CD4-positive, alpha-beta T cell treated with Interleukin-17A for 4 hours (primary cell): ENCODE measurements around the gene RPTOR.

ENCODE experiments used
- DNase-seq: peaks from one replicate; pipeline ENCODE4 v3.0.0-alpha.2; 2020; ENCODE audit warnings: mixed read lengths

The RPTOR gene

DNA sequence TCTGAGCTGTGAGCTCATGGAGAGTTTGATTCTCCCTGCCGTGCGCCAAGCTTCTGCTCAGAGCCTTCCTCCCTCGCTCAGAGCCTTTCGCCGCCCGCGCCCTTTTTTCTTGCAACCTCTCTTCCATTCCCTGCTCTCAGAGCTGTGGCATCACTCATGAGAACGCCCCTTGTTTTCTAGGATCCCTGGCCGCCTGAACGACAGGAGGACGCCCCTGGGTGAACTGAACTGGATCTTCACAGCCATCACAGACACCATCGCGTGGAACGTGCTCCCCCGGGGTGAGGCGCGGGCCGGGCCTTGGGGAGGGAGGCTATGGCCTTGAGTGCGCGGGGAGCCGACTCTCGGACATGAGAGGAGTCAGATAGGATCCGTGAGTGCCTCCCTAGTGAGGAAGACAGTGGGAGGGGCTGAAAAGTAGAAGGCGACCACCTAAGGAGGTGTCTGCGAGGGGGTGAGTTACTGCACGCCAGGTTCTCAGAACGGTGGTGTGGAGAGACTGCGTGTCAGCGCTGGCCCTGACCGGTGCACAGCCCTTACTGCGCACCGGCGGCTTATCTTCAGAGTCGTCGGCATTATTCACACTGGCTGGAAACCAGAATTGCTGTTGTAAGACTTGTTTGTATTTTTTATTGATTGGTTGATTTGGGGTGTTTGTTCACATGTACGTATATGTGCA is 277.5 kb downstream of the RPTOR start:
- no peak for DNase-seq

DNA sequence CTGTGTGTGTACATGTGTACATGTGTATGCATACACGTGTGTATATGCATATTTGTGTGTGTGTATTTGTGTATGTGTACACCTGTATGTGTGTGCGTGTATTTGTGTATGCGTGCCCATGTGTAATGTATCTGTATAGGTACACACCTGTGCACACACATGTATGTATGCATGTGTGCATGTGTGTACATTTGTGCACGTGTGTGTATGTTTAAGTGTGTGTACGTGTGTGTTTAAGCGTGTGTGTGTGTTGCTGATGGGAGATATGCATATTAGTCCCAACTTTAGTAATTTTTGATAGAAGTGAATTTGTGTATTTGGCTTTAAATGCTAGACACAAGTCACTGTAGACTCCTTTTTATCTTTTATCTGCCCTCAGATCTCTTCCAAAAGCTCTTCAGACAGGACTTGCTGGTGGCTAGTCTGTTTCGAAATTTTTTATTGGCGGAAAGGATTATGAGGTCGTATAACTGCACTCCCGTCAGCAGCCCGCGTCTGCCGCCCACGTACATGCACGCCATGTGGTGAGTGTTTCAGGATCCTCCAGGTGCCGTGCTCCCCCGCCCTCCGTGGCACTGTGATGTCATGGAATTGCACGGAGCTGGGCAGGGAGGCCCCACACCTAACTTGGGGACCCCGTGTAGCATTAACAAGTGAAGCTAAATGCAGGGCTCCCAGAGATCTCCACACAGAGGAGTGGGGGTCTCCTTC is 278.2 kb downstream of the RPTOR start:
- no peak for DNase-seq

DNA sequence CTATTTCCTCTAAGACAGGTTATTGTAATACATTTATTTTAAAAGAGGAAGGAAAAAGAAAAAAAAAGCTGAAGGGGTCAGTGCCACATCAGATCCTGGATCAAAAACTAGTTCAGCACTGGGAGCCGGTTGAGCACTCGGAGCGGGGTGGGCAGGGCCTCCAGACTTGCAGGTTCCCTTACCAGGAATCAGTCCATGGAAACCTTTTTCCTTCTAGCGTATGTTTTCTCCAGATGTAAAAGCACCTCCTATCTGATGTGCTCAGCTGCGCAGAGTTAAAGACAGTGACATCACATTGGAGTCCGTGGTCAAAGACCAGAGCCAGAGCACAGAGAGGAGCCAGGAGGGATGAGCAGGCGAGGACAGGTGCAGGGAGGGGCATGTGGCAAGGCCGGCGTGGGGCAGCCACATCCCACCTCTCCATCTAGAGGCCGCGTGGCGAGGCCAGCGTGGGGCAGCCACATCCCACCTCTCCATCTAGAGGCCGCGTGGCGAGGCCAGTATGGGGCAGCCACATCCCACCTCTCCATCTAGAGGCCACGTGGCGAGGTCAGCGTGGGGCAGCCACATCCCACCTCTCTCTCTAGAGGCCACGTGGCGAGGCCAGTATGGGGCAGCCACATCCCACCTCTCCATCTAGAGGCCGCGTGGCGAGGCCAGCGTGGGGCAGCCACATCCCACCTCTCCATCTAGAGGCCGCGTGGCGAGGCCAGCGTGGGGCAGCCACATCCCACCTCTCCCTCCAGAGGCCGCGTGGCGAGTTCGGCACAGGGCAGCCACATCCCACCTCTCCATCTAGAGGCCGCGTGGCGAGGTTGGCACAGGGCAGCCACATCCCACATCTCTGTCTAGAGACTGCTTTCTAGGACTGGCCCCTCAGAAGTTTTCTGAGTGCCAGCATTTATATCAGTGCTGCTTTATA is 280.2 kb downstream of the RPTOR start:
- no peak for DNase-seq

- no peak for DNase-seq
These were observed 281.1 kb downstream of the RPTOR start for GRCh38 chr17:80825471-80826345.

GRCh38 chr17:80826346-80826954 is 281.8 kb downstream of the RPTOR start:
- DNase-seq = no peak

- peak; percentile 51 for DNase-seq
These were observed 282.5 kb downstream of the RPTOR start for GRCh38 chr17:80826955-80827645.

DNA sequence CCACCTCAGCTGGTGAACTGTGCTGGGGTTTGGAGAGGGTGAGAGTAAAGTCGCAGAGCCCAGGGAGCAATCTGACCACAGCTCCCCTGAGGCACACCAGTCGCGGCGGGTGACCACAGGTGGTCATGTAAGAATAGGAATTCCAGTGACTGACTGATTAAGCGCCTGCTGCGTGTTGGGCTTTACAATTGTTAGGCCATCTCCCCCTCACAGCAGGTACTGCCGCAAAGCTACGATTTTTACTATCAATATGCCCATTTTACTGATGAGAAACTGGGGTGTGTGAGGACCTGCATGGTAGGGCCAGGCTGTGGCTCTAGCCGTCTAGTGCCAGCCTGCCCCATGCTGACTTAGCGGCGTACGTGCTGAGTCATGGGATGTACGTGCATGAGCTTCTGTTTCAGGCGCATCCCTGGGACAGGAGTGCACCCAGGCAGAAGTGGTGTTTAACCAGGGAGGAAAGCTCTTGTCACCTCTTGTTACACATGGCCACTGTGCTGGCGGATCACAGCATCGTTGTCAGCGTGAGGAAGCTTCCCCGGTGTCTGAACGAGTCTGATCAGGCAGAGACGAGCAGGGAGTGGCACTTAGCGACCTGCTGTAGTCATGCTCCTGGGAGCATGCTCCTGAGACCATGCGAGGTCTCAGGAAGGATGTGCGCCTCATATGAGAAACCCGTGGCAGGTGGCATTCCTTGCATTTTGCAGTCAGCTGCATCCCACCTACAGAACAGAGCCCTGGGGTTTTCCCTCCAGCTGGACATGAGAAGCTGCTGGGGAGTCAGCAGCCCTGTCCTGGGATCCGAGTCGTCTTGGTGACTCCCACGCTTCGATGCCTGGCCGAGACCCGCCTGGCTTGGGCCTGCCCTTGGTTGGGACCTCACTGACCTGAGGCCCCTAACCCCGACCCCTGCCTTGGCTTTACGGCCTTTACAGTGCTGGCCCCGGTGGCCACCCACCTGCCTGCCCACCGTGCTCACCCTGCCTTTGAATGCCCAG is 283.3 kb downstream of the RPTOR start:
- no peak for DNase-seq

- DNase-seq = no peak
These were observed 284.7 kb downstream of the RPTOR start for GRCh38 chr17:80829166-80829813.

GRCh38 chr17:80830020-80830780 is 285.6 kb downstream of the RPTOR start:
- DNase-seq = no peak

- DNase-seq = no peak
These were observed 286.9 kb downstream of the RPTOR start for GRCh38 chr17:80831491-80831890.

DNA sequence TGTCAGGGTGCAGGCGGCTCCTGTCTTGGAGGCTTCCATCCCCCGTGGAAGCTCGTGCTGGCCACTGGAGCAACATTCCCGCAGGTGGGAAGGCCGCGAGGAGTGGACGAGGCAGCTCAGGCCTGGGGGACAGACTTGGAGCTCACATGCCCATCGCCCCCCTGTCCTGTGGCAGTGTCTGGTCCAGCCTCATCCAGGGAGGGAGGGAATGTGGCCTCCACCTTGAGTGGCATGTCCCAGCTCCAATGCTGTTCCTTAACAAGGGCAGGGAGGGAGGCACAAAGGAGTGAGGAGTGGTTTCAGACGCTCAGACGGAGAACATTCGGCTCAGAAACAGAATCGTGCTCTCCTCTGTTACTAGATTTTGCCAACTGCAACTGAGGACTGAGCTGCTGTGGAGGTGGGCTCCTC is 287.6 kb downstream of the RPTOR start:
- no peak for DNase-seq

- DNase-seq = peak; percentile 85
These were observed 288.4 kb downstream of the RPTOR start for GRCh38 chr17:80832888-80833583.

GRCh38 chr17:80833952-80834892 is 289.6 kb downstream of the RPTOR start:
- DNase-seq = no peak

DNA sequence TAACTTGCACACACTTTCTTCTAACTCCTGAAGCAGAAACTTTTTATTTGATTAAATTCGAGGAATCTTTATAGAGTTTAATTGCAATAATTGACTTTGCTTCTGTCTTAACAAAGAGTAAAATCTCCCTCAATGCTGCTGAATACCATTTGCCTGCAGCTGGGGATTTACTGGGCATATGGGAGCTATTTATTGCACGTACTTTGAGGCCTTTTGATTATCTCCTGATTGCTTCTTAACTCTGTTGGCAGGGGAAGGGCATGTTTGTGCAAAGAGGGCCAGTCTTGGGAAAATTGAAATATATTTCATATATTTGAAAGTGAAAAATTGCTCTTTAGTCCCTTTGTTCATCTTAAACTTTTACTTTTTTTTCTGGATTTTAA is 290.2 kb downstream of the RPTOR start:
- no peak for DNase-seq

GRCh38 chr17:80835816-80836657 is 291.4 kb downstream of the RPTOR start:
- no peak for DNase-seq

GRCh38 chr17:80836658-80836965 is 292.0 kb downstream of the RPTOR start:
- no peak for DNase-seq
